ENCODE measurements around the gene ARF4. TPM values are rescaled to one million over a fixed set of nuclear protein-coding genes. Genes with fewer than 3 reads are reported as not detected.

ARF4 gene
- total RNA-seq, 1 experiment from 2014 or later, result 182 TPM

DNA sequence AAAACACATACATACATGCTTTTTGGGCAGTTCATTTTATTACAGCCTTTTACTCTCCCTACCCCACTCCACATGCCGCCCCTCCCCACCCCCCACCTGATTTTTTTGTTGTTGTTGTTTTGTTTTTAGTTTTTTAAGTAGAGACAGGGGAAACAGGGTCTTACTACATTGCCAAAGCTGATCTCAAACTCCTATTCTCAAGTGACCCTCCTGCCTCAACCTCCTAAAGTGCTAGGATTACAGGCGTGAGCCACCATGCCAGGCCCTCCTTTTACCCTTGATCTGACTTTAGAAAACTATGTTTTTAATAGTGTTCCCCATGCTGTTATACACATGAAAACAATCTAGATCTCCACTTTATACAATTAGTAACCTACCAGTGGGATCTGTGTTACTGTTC lies 26.3 kb downstream of the ARF4 start:
- peaks cover 15% of the 10 kb centered on the region for H4K20me1 ChIP-seq (ENCODE audit: insufficient read depth)
- H3K27ac ChIP-seq, result 0 out of 2 replicates have a peak overlapping the region, but pooled peaks have one; percentile 7
- H3F3A ChIP-seq (ENCODE audit: insufficient read depth, low read depth), result peaks cover 70% of the 10 kb centered on the region
- ChIA-PET CTCF (no interaction called here), POLR2A (ENCODE audit: unreplicated experiment) (no interaction called here)
- H3K4me3 ChIP-seq, result no peak overlapping the region
- H3K4me1 ChIP-seq (replicated peaks; ENCODE audit: insufficient read depth), result no peaks in the 10 kb centered on the region
- no peaks in the 10 kb centered on the region for H3K9me2 ChIP-seq (ENCODE audit: insufficient read depth)
- no peak overlapping the region for H2AFZ ChIP-seq
- intact Hi-C loops (cut with micrococcal nuclease; ENCODE audit: unreplicated experiment), result no loop called here
- DNase-seq, result no peak
- H3K36me3 ChIP-seq (ENCODE audit: low read depth), result peaks cover 38% of the 10 kb centered on the region
- no peaks in the 10 kb centered on the region for H3K9me3 ChIP-seq (ENCODE audit: insufficient read depth, low read depth)
- no TSS peak for BruUV-seq (replicated peaks)
- H3K27me3 ChIP-seq (ENCODE audit: insufficient read depth, low read depth), result no peaks in the 10 kb centered on the region
- H3K79me2 ChIP-seq (ENCODE audit: low read depth), result peaks cover 15% of the 10 kb centered on the region
- no peak overlapping the region for H3K4me2 ChIP-seq
- no peak for TF ChIP-seq CTCF (conservative IDR thresholded peaks at IDR 0.05)

- BruUV-seq (replicated peaks), result no TSS peak
Observed at GRCh38 chr3:57569859-57570450, 27.2 kb downstream of the ARF4 start.

DNA sequence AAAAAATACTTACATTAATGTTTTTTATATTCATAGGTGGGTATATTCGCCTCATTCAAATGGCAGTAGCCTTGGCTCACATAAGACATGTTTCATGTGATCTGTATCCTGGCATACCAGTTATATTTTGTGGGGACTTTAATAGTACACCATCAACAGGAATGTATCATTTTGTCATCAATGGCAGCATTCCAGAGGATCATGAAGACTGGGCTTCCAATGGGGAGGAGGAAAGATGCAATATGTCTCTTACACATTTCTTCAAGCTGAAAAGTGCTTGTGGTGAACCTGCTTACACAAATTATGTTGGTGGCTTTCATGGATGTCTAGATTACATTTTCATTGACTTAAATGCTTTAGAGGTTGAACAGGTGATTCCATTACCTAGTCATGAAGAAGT lies 37.6 kb downstream of the ARF4 start:
- no peaks in the 10 kb centered on the region for H3K9me2 ChIP-seq (ENCODE audit: insufficient read depth)
- H3K79me2 ChIP-seq (ENCODE audit: low read depth), result peaks cover 67% of the 10 kb centered on the region
- no peak overlapping the region for H3K27ac ChIP-seq
- DNase-seq, result no peak
- H3K4me3 ChIP-seq, result peak overlapping the region; percentile 74; the same call in 1 of the 2 replicates
- TF ChIP-seq EZH2 (IDR thresholded peaks at IDR 0.05; ENCODE audit: low read depth) (no peak), CTCF (conservative IDR thresholded peaks at IDR 0.05) (no peak)
- ChIA-PET CTCF (no interaction called here), POLR2A (ENCODE audit: unreplicated experiment) (no interaction called here)
- peak overlapping the region; percentile 91 for H3K4me2 ChIP-seq
- no peaks in the 10 kb centered on the region for H4K20me1 ChIP-seq (ENCODE audit: insufficient read depth)
- H3K27me3 ChIP-seq (ENCODE audit: insufficient read depth, low read depth), result no peaks in the 10 kb centered on the region
- H3K36me3 ChIP-seq (ENCODE audit: low read depth), result peaks cover 21% of the 10 kb centered on the region
- BruUV-seq (replicated peaks), result no TSS peak
- H3K9me3 ChIP-seq (ENCODE audit: insufficient read depth, low read depth), result no peaks in the 10 kb centered on the region
- peaks cover 11% of the 10 kb centered on the region; the same call in 1 of the 2 replicates for H3F3A ChIP-seq (ENCODE audit: insufficient read depth, low read depth)
- no peak overlapping the region for H2AFZ ChIP-seq
- intact Hi-C loops (cut with micrococcal nuclease; ENCODE audit: unreplicated experiment), result loop anchor here (5.0 kb wide), 2 partner anchors 127 to 857 kb away; no protein-coding TSS in a partner anchor
- H3K4me1 ChIP-seq (replicated peaks; ENCODE audit: insufficient read depth), result peaks cover 12% of the 10 kb centered on the region; the same call in 1 of the 2 replicates

More at GRCh38 chr3:57569859-57570450, 27.2 kb downstream of the ARF4 start:
- peaks cover 31% of the 10 kb centered on the region for H3K36me3 ChIP-seq (ENCODE audit: low read depth)
- no peaks in the 10 kb centered on the region for H3K4me1 ChIP-seq (replicated peaks; ENCODE audit: insufficient read depth)
- TF ChIP-seq EZH2 (IDR thresholded peaks at IDR 0.05; ENCODE audit: low read depth) (no peak), CTCF (conservative IDR thresholded peaks at IDR 0.05) (no peak)
- no peak overlapping the region for H3K27ac ChIP-seq
- no peaks in the 10 kb centered on the region for H3K9me3 ChIP-seq (ENCODE audit: insufficient read depth, low read depth)
- H2AFZ ChIP-seq, result no peak overlapping the region
- no peak for DNase-seq
- ChIA-PET CTCF (no interaction called here), POLR2A (ENCODE audit: unreplicated experiment) (no interaction called here)
- intact Hi-C loops (cut with micrococcal nuclease; ENCODE audit: unreplicated experiment), result no loop called here
- H4K20me1 ChIP-seq (ENCODE audit: insufficient read depth), result peaks cover 8% of the 10 kb centered on the region; the same call in 1 of the 2 replicates
- no peak overlapping the region for H3K4me3 ChIP-seq
- no peaks in the 10 kb centered on the region for H3K9me2 ChIP-seq (ENCODE audit: insufficient read depth)
- peaks cover 68% of the 10 kb centered on the region for H3F3A ChIP-seq (ENCODE audit: insufficient read depth, low read depth)
- H3K4me2 ChIP-seq, result no peak overlapping the region
- H3K27me3 ChIP-seq (ENCODE audit: insufficient read depth, low read depth), result no peaks in the 10 kb centered on the region
- H3K79me2 ChIP-seq (ENCODE audit: low read depth), result peaks cover 5% of the 10 kb centered on the region; the same call in 1 of the 2 replicates
